Measurements from ENCODE around the gene IPCEF1.
"Not testable (repeated sequence)": the region's sequence is repeated elsewhere in the genome, so short reads cannot be mapped to it uniquely, and the experiment has no call there.

The IPCEF1 gene

DNA sequence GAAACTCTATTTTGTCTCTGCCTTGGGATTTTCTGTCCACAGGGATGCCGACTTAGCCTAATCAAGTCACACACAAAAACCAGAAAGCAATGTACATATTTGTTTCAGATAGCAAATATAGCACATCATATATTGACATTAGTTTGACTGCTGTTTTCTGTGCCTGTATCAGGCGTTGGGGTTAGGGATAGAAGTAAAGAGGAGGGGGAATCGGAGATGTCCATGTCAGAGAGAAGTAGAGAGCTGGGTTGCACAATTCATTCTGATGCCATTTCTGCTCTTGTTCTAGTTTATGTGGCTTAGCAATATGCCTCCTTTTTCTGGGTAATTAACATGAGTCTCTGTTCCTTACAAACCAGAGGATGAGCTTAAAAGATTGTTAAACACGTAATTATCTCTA, 14.7 kb upstream of the IPCEF1 start:
- no peak for DNase-seq

DNA sequence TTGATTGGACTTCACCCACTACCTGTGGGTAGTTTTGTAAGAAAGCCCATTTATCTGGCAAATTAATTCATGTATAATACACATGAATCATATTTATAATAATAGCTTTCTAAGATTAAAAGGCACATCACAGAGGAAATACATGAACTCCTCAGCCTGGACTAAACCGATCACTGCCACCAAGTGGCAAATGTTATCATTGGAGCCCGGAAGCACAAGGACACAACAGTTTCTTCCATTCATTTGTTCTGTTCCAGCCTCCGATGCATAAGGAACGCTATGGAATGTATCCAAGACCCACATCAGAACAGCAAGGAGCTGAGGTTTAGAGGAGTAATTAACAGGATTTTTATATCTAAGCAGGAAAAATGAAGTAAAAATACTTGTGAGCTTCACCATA, 13.9 kb upstream of the IPCEF1 start:
- DNase-seq: no peak

DNA sequence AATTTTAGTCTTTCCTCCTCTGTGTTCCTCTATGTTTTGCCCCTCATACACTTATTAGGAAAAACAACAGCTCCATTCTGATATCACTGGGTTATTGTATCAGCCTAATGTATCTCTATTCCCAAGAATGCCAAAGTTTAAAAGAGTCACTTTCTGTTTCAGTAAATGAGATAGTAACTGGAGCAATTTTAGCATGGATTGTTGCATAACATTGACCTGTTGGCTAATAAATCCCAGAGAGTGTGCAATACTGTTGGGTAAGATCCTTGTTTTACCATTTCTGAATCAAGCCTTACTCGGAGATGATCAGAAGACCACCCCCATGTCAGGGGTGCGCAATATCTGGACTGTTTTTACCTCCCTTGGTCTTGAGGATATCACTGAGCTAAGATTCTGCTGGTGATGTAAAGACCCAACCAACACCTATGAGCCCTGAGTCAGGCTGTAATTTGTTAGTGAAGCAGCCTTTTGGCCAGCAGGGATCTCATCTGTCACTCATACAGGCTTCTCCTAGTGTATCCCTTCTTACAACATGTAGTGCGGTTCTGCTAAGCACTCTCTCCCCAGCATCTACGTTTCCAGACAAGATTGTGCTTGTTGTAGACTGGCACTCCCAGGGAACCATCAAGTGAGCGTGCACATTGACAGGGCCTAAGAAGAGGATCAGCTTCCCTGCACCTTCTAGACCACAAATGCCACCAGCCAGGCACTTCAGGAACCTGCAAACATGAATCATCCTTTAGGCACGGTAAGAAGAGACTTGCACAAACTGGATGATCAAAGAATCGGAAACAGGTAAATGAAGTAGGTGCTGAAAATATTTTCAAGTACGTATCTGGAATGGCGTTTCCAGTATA, 11.5 kb upstream of the IPCEF1 start:
- no peak for DNase-seq

DNA sequence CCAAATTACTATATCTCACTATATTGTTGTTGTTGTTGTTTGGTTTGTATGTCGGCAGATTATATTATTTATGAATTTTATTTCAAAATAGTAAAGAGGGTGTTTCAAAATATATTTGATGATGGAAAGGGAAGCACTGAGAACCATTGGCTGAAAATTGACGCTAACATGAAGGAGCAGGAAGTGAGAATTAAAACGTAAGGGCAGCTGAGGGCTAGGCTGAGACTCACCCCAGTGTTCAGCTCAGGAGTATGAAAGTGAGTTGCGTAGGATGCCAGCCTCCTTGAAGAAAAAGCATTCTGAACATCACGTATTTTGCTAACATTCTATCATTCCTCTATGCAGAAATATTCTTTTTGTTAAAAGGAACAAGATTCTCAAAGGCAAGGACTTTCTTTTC, 10.7 kb upstream of the IPCEF1 start:
- no peak for DNase-seq

DNA sequence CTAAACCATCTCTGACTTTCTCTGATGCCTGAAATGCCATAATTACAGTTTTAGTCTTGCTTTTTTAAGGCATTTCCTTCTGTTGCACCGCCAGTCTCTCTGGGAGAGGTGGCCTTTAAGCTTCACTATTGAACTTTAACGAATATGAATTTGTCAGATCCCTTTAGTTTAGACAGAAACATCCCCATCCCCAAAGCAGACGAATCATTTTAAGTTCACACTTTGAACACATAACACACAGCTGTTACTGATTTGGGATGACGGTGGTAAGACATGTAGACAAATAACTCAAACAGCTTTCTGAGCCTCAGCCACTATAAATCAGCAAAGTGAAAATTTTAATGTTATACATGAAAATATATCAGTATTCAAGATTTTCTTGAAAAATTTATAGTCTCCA, 7.2 kb upstream of the IPCEF1 start:
- no peak for DNase-seq

DNA sequence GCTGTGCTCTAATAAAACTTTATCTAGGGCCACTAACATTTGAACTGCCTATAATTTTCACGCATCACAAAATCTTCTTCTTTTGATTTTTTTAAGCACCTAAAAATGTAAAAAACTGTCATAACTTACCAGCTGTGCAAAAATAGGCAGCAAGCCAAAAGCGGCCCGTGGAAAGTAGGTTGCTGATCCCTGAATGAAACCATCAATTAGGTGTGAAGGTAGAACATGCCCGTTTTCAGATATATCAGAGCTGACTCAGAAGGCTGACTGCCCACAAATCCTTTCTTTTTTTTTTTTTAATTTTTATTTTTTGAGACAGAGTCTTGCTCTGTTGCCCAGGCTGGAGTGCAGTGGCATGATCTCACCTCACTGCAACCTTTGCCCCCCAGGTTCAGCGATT, 4.9 kb upstream of the IPCEF1 start:
- DNase-seq: no peak

DNA sequence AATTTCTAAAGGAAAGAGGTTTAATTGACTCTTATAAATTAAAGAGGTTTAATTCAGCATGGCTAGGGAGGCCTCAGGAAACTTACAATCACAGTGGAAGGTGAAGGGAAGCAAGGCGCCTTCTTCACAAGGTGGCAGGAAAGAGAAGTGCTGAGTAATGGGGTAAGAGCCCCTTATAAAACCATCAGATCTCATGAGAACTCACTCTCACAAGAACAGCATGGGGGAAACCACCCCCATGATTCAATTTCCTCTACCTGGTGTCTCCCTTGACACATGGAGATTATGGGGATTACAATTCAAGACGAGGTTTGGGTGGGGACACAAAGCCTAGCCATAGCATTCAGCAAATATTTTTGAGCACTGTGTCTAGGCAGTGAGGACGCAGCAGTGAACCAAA, 3.9 kb upstream of the IPCEF1 start:
- DNase-seq: no peak

DNA sequence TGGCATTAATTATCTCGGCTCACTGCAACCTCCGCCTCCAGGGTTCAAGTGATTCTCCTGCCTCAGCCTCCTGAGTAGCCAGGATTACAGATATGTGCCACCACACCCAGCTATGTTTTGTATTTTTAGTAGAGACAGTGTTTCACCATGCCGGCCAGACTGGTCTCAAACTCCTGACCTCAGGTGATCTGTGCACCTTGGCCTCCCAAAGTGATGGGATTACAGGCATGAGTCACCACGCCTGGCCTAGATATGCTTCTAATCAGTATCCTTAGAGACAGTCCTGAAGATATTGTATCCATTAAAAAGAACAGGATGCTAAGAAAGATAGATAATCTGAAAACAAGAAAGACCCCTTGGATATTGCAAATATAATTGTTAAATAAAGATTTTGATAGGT, 3.1 kb upstream of the IPCEF1 start:
- no peak for DNase-seq

DNA sequence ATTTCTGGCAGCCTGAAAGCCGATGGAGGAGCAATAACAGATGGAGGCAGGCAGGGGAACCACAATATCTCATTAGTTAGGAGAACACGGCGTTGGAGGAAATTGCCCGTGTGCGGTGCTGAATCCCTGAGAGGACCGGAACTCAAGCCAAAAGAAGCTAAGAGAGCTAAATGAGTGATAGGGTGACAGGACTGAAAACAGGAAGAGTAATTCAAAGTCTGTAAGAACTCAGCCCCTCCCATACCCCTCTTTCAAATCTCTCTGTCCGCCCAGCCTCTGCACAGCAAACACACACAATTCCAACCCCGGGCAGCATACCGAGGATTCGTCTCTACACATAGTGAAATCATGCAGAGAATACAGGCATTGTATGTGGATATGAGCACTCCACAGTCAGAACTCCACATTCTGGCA, 2.6 kb upstream of the IPCEF1 start:
- DNase-seq: no peak

DNA sequence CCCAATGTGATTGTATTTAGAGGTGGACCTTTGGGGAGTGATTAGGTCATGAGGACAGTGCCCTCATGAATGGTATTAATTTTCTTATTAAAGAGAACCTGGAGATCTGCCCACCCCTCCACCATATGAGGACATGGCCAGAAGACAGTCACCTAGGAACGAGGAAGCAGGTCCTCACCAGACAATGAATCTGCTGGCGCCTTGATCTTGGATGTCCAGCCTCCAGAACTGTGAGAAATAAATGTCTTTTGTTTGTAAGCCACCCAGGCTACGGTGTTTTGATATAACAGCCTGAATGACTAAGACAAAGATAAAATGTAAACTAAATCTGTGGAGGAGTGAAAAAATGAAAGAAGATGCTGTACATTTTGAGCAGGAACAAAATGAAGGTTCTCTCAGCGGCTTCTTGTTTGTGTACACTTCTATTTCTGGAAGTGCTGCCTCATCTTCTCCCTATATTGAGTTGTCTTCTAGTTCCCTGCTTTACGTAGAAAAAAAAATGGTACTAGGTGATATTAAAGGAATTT, 1.5 kb upstream of the IPCEF1 start:
- DNase-seq: no peak

DNA sequence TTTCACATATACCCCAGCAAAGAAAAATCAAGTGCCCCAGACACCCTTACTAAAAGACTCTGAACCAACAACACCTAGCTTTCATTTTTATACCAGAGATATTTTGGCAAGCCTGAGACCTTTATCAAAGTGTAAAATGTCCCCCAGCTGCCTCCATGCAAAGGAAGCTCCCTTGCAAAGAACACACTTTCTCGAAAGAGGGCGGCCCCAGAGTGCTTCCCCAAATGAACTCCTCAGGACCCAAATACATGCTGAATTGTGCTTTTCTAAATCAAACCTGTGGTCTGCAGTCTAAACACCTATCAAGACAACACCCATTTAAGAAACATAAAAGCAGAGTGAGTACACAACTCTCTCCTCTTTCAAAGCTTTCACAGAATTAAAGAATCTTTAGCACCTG, 490 bp downstream of the IPCEF1 start:
- DNase-seq: no peak

DNA sequence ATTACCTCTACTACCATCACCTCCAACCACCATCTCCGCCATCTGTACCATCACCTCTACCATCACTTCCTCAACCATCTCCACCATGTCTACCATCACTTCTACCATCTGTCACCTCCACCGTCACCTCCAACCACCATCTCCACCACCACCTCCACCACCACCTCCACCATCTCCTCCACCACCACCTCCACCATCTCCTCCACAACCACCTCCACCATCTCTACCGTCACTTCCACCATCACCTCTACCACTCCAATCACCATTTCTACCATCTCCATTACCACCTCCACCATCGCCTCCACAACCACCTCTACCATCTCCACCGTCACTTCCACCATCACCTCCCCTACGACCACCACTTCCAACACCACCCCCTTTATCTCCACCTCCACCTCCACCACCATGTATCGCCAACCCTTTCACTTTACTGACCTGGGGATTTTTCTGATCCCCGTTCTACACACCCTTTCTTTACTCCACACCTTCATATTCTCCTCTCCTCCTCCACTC, 2.3 kb downstream of the IPCEF1 start:
- no peak for DNase-seq

DNA sequence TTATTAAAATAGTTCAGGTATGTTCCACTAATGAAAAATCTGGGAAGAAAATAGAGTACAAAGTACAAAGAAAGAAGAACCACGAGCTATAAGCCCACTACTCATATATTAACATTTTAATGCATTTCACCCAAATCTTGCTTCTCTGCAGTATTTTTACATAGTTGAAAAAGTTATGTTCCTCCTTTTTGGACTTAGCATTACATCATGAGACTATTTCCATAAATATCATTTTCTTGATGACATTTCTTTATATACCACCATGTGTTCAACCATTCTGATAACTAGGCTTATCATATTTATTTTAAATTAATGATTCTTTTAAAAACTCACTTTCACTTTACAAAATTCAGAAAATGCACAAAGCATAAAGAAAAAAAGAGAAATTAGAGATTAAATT, 3.0 kb downstream of the IPCEF1 start:
- DNase-seq: no peak

DNA sequence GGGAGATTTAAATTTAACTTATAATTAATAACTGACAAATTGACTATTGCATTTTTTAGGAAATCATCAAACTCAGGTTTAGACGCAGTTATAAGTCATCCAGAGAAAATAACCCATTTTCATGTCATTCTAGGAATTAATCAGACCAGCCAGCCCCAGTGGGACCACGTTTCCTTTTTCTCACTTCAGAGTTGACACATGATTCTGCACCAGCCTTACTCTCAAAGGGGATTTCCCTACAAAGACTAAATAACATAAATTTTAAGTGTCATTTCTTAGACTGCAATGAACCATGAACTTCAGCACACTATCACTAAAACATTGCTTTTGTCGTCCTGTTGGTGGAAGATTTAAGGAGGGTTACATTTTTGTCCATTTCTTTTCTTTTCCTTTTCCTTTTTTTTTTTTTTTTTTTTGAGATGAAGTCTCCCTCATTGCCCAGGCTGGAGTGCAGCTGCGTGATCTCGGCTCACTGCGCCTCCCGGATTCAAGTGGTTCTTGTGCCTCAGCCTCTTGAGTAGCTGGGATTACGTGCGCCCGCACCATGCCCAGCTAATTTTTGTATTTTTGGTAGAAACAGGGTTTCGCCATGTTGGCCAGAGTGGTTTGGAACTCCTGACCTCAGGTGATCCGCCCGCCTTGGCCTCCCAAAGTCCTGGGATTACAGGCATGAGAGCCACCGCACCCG, 3.6 kb downstream of the IPCEF1 start:
- DNase-seq: no peak

DNA sequence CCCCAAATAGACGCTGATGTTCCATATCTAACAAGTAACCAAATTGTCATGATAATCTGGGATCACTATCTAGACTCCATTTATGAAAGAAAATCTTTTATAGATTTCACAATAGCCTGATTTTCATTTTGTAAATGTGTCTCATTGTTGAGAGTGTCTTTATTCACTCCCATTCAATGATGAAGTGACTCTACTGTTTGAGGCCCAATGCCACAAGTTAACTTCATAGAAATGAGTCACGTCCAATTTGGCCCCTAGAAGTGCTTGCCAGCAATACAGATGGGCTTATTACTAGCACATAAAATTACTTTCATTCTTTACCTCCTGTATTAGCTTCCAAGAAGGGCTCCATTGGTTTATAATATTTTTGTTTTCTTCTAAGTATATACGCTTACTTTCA, 6.3 kb downstream of the IPCEF1 start:
- no peak for DNase-seq

DNA sequence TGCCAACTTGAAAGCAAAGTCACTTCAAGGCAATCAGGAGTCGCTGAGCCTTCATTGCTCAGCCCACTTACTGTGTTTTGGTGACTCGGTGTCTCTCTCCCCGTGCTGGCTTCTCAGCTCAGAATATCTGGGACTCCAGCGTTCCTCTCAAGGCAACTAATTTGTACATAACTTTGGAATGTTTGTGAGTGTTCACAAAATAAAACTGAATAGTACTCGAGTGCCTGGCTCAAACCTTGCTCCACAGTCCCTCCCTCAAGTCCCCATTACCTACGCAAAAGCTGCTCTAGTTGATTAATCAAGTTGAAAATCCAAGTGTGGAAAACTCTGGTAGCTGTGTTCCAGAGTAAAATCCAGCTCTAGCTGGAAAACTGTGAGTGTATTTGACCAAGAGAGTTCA, 8.6 kb downstream of the IPCEF1 start:
- no peak for DNase-seq

DNA sequence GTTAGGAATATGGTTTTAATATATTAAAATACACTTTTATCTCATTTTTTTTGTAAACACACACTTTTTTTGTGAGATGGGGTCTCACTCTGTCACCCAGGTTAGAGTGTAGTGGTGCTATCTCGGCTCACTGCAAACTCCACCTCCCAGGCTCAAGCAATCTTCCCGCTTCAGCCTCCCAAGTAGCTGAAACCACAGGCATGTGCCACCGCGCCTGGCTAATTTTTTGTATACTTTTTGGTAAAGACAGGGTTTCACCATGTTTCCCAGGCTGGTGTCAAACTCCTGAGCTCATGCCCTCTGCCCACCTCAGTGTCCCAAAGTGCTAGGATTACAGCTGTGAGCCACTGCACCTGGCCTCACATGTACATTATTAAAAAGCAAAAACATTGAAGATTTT, 10.8 kb downstream of the IPCEF1 start:
- DNase-seq: no peak

DNA sequence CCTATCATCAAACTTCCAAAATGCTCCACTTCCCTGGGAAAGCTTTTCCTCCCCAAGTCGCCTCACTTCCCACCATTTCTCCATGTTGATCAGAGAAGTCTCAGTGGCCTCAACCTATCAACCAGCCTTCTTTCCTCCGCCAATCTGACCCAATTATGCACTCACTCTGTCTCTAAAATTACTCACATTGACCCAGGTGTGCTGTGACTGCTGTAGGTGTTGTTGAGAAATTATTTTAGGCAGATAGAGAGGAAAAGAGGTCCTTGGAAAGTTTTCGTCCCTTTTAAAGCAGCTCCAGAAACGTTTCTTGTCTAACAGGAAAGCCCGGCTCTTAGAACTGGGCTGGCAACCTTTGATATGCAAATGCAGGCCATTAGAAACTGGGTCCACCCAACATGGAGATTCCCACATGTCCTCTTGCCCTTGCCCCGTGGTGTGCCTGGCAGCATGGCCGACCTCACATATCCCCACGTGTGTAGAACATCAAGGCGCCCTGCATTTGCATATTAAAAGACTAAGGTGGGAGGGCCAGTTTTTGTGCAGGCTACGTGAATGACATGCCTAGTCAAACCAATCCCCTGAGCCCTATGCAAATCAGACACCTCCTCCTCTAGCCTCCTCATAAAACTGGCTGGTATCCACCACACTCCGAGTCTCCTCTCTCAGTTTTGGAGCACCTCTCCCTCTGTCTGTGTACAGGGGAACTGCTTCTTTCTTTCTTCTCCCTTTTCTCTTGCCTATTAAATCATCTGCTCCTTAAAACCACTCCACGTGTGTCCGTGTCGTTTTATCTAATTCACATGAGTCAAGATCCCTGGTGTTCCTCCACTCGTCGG, 12.9 kb downstream of the IPCEF1 start:
- no peak for DNase-seq

DNA sequence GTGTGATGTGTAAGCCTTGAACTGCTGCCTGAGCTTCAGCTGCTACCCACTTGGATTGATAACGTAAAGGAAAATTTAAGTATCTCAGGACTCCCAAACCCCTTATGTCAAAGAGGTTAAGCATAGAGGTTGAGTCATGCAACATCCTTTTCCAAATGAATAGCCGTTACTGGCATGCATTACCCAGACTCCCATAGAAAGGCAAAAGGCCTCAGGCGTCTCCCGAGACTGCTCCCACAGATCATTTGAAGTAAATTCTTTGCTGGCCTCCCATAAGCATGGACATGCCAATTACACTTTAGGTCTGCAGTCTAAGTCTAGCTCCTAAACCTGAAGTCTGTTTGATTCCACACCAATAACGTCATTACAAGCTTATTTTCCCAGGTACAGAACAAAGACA, 14.7 kb downstream of the IPCEF1 start:
- DNase-seq: no peak

DNA sequence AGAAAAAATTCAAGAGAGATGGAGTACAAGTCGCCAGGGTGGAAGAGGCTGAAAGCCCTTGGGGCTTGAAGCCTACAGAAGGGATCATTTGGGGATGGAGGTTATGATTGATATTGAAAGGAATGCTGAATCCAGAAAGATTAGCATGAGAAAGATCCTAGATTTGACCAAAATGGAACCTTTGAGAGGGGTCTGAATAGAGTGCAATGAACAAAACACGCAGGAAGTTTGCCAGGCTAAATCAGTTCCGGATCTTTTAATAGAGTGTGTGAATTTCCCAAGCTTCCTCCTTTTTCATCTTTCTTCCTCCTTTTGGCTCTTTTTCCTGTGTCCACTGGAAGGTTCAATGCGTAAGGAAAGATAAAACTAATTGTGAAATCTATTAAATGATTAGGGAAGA, 15.3 kb downstream of the IPCEF1 start:
- DNase-seq: no peak

DNA sequence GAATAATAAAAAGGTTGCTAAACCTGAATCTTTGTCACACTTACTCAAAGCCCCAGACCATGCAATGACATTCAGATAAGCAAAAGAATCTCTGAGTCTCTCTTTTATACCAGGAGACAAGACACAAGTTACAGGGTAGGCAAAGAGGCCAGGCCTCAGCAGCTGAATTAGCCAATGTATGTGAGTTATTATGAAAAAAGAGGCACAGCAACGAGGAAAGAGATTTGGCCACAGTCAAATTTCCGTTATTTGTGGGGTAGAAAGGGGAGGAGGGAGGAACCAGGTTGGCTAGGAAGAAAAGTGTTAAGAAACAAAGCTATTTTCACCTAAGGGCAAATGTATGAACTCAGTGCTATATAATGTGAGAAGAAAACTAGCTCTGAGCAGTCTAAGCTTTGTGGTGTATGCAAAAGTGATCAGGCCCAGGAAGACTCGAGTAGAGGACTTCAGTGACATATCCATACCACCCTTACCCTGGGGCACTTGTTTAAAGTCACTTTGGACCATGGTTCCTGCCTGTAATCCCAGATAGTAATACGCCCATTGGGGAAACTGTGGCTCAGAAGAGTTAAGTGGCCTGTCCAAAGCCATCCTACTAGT, 19.1 kb downstream of the IPCEF1 start:
- no peak for DNase-seq

DNA sequence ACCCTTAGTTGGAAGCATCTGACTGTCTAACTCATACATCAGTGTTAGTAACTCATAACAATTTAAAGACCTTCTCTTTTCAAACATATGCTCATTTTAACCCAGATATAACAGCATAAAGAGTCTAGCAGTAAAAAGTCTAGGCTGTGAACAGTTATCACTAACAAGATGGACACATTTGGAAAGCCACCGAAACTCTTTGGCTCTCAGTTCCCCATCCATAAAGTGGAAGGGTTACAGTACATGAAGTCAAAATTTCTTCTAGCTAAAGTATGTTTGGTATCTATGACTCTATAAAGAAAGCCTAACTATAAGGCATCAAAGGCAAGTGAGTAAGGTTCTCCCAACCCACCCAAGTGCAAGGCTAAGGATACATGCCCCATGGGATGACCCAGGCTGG, 22.5 kb downstream of the IPCEF1 start:
- DNase-seq: not testable (repeated sequence)

DNA sequence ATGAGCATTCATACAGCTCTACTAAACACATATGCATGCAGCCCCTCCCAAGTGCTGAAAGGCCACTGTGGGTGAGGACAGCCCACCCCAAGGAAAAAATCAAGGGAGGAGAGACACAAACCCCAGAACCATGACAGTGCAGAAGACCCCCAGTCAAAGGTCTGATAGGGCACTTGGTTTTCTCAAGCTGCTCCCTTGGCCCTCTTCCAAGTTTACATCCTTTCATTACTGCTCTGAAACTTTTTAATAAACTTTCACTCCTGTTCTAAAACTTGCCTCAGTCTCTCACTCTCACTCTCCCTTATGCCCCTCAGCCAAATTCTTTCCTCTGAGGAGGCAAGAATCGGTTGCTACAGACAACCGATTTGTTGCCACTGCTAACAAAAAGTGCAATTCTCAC, 24.9 kb downstream of the IPCEF1 start:
- no peak for DNase-seq
